ENCODE measurements around the gene PTPRN2.
"Not testable (repeated sequence)": the region's sequence is repeated elsewhere in the genome, so short reads cannot be mapped to it uniquely, and the experiment has no call there.

PTPRN2 gene

DNA sequence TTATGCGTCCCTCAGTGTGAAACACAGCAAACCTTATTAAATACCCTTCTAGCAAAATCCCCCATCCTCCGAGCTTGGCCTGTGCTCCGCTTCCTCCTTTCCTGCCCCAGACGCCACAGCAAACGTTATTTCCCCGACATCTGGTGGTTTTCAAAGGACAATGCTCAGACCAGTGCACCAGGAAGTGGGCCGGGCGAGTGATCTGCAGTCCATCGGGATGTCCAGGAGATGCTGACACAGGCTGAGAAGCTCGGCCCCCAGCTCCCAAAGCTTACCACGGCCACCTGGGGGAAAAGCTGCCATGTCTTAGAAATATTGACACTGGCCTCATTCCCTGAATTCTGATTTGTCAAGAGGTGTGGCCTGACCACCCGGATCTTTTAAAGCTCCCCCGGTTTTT is 129.5 kb downstream of the PTPRN2 start:
- Histone ChIP-seq H4K8ac (ENCODE audit: low read depth, low read length) (no peak overlapping the region), H3K23ac (ENCODE audit: low read depth, low read length, poor library complexity) (no peak overlapping the region), H2BK15ac (ENCODE audit: low read length) (no peak overlapping the region), H3K4me3 (ENCODE audit: low read length in 2 of 2) (no peak overlapping the region), H2AK5ac (ENCODE audit: low read depth, low read length) (no peak overlapping the region), H4K91ac (ENCODE audit: low read depth, low read length, poor library complexity) (no peak overlapping the region), H3K4me1 (ENCODE audit: control insufficient read depth in 2 of 2, insufficient read depth in 1 of 2, low read depth in 1 of 2, low read length in 2 of 2) (peaks cover 0 to 2% of the 10 kb centered on the region in 2 donors), H3K27ac (replicated peaks; ENCODE audit: low read length) (no peak overlapping the region), H3K36me3 (replicated peaks in 1 of 2; ENCODE audit: control insufficient read depth in 2 of 2, insufficient read depth in 2 of 2, low read length in 2 of 2) (no peaks in the 10 kb centered on the region), H3K79me1 (ENCODE audit: low read depth, low read length) (no peaks in the 10 kb centered on the region), H3K9me3 (replicated peaks in 1 of 2; ENCODE audit: control insufficient read depth in 2 of 2, insufficient read depth in 1 of 2, low read depth in 1 of 2, low read length in 2 of 2) (no peaks in the 10 kb centered on the region), H2BK120ac (ENCODE audit: low read depth, low read length) (no peak overlapping the region), H2BK12ac (ENCODE audit: low read length) (no peak overlapping the region), H3K4me2 (ENCODE audit: insufficient read depth, low read length, poor library complexity, severe bottlenecking) (no peak overlapping the region), H2AFZ (ENCODE audit: low read length) (no peak overlapping the region), H3K27me3 (ENCODE audit: control insufficient read depth in 3 of 3, insufficient read depth in 3 of 3, low read depth in 1 of 3, low read length in 3 of 3) (no peaks in the 10 kb centered on the region), H3K18ac (ENCODE audit: low read length) (peak overlapping the region; percentile 3), H3K14ac (ENCODE audit: low read length) (no peak overlapping the region), H2BK5ac (ENCODE audit: low read length) (no peak overlapping the region), H3K9ac (ENCODE audit: low read depth, low read length, poor library complexity) (no peak overlapping the region), H3K4ac (ENCODE audit: low read length) (no peak overlapping the region)
- no peak for DNase-seq (ENCODE audit: low spot score)
- no CpG with 5 or more reads among the region's 13 CpGs for WGBS, 2 donors (ENCODE audit: extremely low coverage in 2 of 2, insufficient read length in 2 of 2, insufficient replicate concordance in 1 of 2)

DNA sequence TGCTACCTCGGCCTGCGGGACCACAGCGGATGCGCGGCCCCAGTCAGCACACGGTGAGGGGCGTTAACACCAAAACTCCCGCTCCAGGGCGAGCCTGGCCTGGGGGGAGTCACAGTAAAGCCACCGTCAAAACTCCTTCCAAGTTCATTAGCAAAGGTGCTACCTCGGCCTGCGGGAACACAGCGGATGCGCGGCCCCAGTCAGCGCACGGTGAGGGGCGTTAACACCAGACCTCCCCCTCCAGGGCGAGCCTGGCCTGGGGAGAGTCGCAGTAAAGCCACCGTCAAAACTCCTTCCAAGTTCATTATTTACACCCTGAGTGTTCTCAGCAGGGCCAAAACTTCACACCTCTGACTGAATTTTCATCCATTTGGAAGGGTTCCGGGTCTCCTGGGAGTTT is 130.0 kb downstream of the PTPRN2 start:
- H3K79me1 ChIP-seq (ENCODE audit: low read depth, low read length); H3K27ac ChIP-seq (replicated peaks; ENCODE audit: low read length); H2BK15ac ChIP-seq (ENCODE audit: low read length); H4K91ac ChIP-seq (ENCODE audit: low read depth, low read length, poor library complexity); H3K18ac ChIP-seq (ENCODE audit: low read length); H2BK120ac ChIP-seq (ENCODE audit: low read depth, low read length); H3K14ac ChIP-seq (ENCODE audit: low read length); H3K4me3 ChIP-seq (ENCODE audit: low read length in 2 of 2); H2AK5ac ChIP-seq (ENCODE audit: low read depth, low read length); H3K23ac ChIP-seq (ENCODE audit: low read depth, low read length, poor library complexity); H2BK12ac ChIP-seq (ENCODE audit: low read length); H2AFZ ChIP-seq (ENCODE audit: low read length); H3K4ac ChIP-seq (ENCODE audit: low read length); H3K4me2 ChIP-seq (ENCODE audit: insufficient read depth, low read length, poor library complexity, severe bottlenecking); DNase-seq (ENCODE audit: low spot score); H3K9me3 ChIP-seq (replicated peaks in 1 of 2; ENCODE audit: control insufficient read depth in 2 of 2, insufficient read depth in 1 of 2, low read depth in 1 of 2, low read length in 2 of 2); H3K4me1 ChIP-seq (ENCODE audit: control insufficient read depth in 2 of 2, insufficient read depth in 1 of 2, low read depth in 1 of 2, low read length in 2 of 2); H3K36me3 ChIP-seq (replicated peaks in 1 of 2; ENCODE audit: control insufficient read depth in 2 of 2, insufficient read depth in 2 of 2, low read length in 2 of 2); H4K8ac ChIP-seq (ENCODE audit: low read depth, low read length); H2BK5ac ChIP-seq (ENCODE audit: low read length); H3K27me3 ChIP-seq (ENCODE audit: control insufficient read depth in 3 of 3, insufficient read depth in 3 of 3, low read depth in 1 of 3, low read length in 3 of 3); H3K9ac ChIP-seq (ENCODE audit: low read depth, low read length, poor library complexity): not testable (repeated sequence)
- WGBS, 2 donors (ENCODE audit: extremely low coverage in 2 of 2, insufficient read length in 2 of 2, insufficient replicate concordance in 1 of 2) = no CpG with 5 or more reads among the region's 22 CpGs

DNA sequence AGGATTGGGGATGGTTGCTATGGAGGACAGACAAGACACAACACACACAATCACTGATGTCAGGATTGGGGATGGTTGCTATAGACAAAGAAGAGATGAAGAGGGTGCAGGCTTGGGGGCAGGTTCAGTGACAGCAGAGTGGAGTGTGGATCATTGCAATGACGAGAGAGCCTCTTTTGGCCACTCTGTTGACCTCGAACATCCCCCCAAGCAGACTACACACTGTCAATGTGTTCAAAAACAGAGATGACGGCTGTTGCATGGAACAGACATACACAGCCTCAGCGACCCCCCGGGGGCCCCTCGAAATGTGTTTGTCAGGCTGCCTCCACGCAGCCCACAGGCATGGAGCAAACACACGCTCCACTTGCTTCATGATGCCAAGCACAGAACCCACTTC is 133.0 kb downstream of the PTPRN2 start:
- Histone ChIP-seq H4K91ac (ENCODE audit: low read depth, low read length, poor library complexity) (no peak overlapping the region), H2AK5ac (ENCODE audit: low read depth, low read length) (no peak overlapping the region), H3K9me3 (replicated peaks in 1 of 2; ENCODE audit: control insufficient read depth in 2 of 2, insufficient read depth in 1 of 2, low read depth in 1 of 2, low read length in 2 of 2) (no peaks in the 10 kb centered on the region)

DNA sequence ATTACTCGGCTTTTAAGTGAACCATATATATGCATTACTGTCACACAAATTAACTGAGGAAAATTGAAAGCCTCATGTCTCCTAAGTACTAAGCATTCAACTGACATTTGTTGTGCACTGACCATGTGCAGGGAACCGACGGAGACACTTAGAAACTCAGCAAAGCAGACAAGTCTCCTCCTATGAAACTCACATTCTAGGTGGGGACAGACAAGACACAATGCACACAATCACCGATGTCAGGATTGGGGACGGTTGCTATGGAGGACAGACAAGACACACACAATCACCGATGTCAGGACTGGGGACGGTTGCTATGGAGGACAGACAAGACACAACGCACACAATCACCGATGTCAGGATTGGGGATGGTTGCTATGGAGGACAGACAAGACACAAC is 134.0 kb downstream of the PTPRN2 start:
- no peaks in the 10 kb centered on the region for H3K79me1 ChIP-seq (ENCODE audit: low read depth, low read length)
- H4K8ac ChIP-seq (ENCODE audit: low read depth, low read length) = no peak overlapping the region
- H2AK5ac ChIP-seq (ENCODE audit: low read depth, low read length) = no peak overlapping the region
- no peak overlapping the region for H3K14ac ChIP-seq (ENCODE audit: low read length)
- H3K18ac ChIP-seq (ENCODE audit: low read length) = no peak overlapping the region
- no peak for DNase-seq (ENCODE audit: low spot score)
- H3K27me3 ChIP-seq (ENCODE audit: control insufficient read depth in 3 of 3, insufficient read depth in 3 of 3, low read depth in 1 of 3, low read length in 3 of 3) = no peaks in the 10 kb centered on the region
- no peak overlapping the region for H2AFZ ChIP-seq (ENCODE audit: low read length)
- no peak overlapping the region for H2BK120ac ChIP-seq (ENCODE audit: low read depth, low read length)
- H3K4me3 ChIP-seq (ENCODE audit: low read length in 2 of 2) = no peak overlapping the region
- H2BK5ac ChIP-seq (ENCODE audit: low read length) = no peak overlapping the region
- no peak overlapping the region for H2BK15ac ChIP-seq (ENCODE audit: low read length)
- no peak overlapping the region for H3K9ac ChIP-seq (ENCODE audit: low read depth, low read length, poor library complexity)
- no CpG with 5 or more reads among the region's 9 CpGs for WGBS, 2 donors (ENCODE audit: extremely low coverage in 2 of 2, insufficient read length in 2 of 2, insufficient replicate concordance in 1 of 2)
- no peak overlapping the region for H3K4ac ChIP-seq (ENCODE audit: low read length)
- H3K9me3 ChIP-seq (replicated peaks in 1 of 2; ENCODE audit: control insufficient read depth in 2 of 2, insufficient read depth in 1 of 2, low read depth in 1 of 2, low read length in 2 of 2) = no peaks in the 10 kb centered on the region
- H3K4me1 ChIP-seq (ENCODE audit: control insufficient read depth in 2 of 2, insufficient read depth in 1 of 2, low read depth in 1 of 2, low read length in 2 of 2) = peaks cover 0 to 2% of the 10 kb centered on the region in 2 donors
- no peak overlapping the region for H3K23ac ChIP-seq (ENCODE audit: low read depth, low read length, poor library complexity)
- no peak overlapping the region for H2BK12ac ChIP-seq (ENCODE audit: low read length)
- no peak overlapping the region for H4K91ac ChIP-seq (ENCODE audit: low read depth, low read length, poor library complexity)
- no peak overlapping the region for H3K27ac ChIP-seq (replicated peaks; ENCODE audit: low read length)
- H3K36me3 ChIP-seq (replicated peaks in 1 of 2; ENCODE audit: control insufficient read depth in 2 of 2, insufficient read depth in 2 of 2, low read length in 2 of 2) = no peaks in the 10 kb centered on the region
- no peak overlapping the region for H3K4me2 ChIP-seq (ENCODE audit: insufficient read depth, low read length, poor library complexity, severe bottlenecking)

More for the DNA sequence above, 133.0 kb downstream of the PTPRN2 start:
- Histone ChIP-seq H3K18ac (ENCODE audit: low read length) (no peak overlapping the region), H3K9ac (ENCODE audit: low read depth, low read length, poor library complexity) (no peak overlapping the region), H3K27ac (replicated peaks; ENCODE audit: low read length) (no peak overlapping the region), H3K4me3 (ENCODE audit: low read length in 2 of 2) (no peak overlapping the region), H3K14ac (ENCODE audit: low read length) (no peak overlapping the region), H3K79me1 (ENCODE audit: low read depth, low read length) (no peaks in the 10 kb centered on the region), H3K36me3 (replicated peaks in 1 of 2; ENCODE audit: control insufficient read depth in 2 of 2, insufficient read depth in 2 of 2, low read length in 2 of 2) (no peaks in the 10 kb centered on the region), H2BK120ac (ENCODE audit: low read depth, low read length) (no peak overlapping the region), H3K4me2 (ENCODE audit: insufficient read depth, low read length, poor library complexity, severe bottlenecking) (no peak overlapping the region), H2AFZ (ENCODE audit: low read length) (no peak overlapping the region), H3K23ac (ENCODE audit: low read depth, low read length, poor library complexity) (no peak overlapping the region), H3K27me3 (ENCODE audit: control insufficient read depth in 3 of 3, insufficient read depth in 3 of 3, low read depth in 1 of 3, low read length in 3 of 3) (no peaks in the 10 kb centered on the region), H3K4me1 (ENCODE audit: control insufficient read depth in 2 of 2, insufficient read depth in 1 of 2, low read depth in 1 of 2, low read length in 2 of 2) (peaks cover 0 to 2% of the 10 kb centered on the region in 2 donors), H3K4ac (ENCODE audit: low read length) (no peak overlapping the region), H2BK5ac (ENCODE audit: low read length) (no peak overlapping the region), H2BK12ac (ENCODE audit: low read length) (no peak overlapping the region), H4K8ac (ENCODE audit: low read depth, low read length) (no peak overlapping the region), H2BK15ac (ENCODE audit: low read length) (peak overlapping the region; percentile 24)
- no CpG with 5 or more reads among the region's 8 CpGs for WGBS, 2 donors (ENCODE audit: extremely low coverage in 2 of 2, insufficient read length in 2 of 2, insufficient replicate concordance in 1 of 2)
- DNase-seq (ENCODE audit: low spot score) = no peak
